Measurements from ENCODE around the gene UPP2. TPM values are rescaled to one million over a fixed set of nuclear protein-coding genes. Genes with fewer than 3 reads are reported as not detected.
A peak's percentile ranks its signal among the peaks of the same experiment; 100 is the strongest.

Gene UPP2
- total and polyA plus RNA-seq, 9 of the 15 experiments (the other 6 are each of a cell fraction or from before 2014, with no cell fraction given), result not detected

- TF ChIP-seq CEBPZ (IDR thresholded peaks at IDR 0.05; ENCODE audit: borderline replicate concordance, low read depth, low read length), result no peak
- TF ChIP-seq ZNF696 (CRISPR knock-in tag; conservative IDR thresholded peaks at IDR 0.05), result no peak
- TF ChIP-seq ZNF512 (tag; IDR thresholded peaks at IDR 0.05), result no peak
- TF ChIP-seq EP300 (IDR thresholded peaks at IDR 0.05; ENCODE audit: low read length), result no peak
- peak; percentile 30; the same call in 1 of the 2 replicates for TF ChIP-seq ARID1B (IDR thresholded peaks at IDR 0.05)
- TF ChIP-seq FOXA1 (IDR thresholded peaks at IDR 0.05; ENCODE audit: borderline replicate concordance), result no peak
- TF ChIP-seq TBL1XR1 (IDR thresholded peaks at IDR 0.05; ENCODE audit: low read length in 2 of 2), result no peak
- TF ChIP-seq FOXA3 (CRISPR knock-in tag; conservative IDR thresholded peaks at IDR 0.05 in 1 of 2, IDR thresholded peaks at IDR 0.05 in 1 of 2), result no peak
- peak; percentile 20; the same call in 1 of the 2 replicates for TF ChIP-seq SOX6 (IDR thresholded peaks at IDR 0.05)
- TF ChIP-seq MLX (CRISPR knock-in tag; conservative IDR thresholded peaks at IDR 0.05), result no peak
- no peak for TF ChIP-seq HEY1 (CRISPR knock-in tag; IDR thresholded peaks at IDR 0.05; ENCODE audit: borderline replicate concordance)
- no peak for TF ChIP-seq NCOR1 (IDR thresholded peaks at IDR 0.05)
- peak; percentile 47 for TF ChIP-seq CHD4 (IDR thresholded peaks at IDR 0.05; ENCODE audit: insufficient read depth, insufficient replicate concordance, low read depth, low read length, poor library complexity, severe bottlenecking)
- peak; percentile 99 for TF ChIP-seq SPI1 (IDR thresholded peaks at IDR 0.05; ENCODE audit: borderline replicate concordance, low read depth, low read length)
- TF ChIP-seq BRCA1 (IDR thresholded peaks at IDR 0.05), result no peak
- TF ChIP-seq BRCA1 (CRISPR knock-in tag; IDR thresholded peaks at IDR 0.05), result no peak
- TF ChIP-seq CBX1 (IDR thresholded peaks at IDR 0.05; ENCODE audit: low read depth), result no peak
- TF ChIP-seq MEIS2 (IDR thresholded peaks at IDR 0.05; ENCODE audit: partially characterized antibody), result peak; percentile 90
- no peak for TF ChIP-seq ZC3H4 (CRISPR knock-in tag; IDR thresholded peaks at IDR 0.05; ENCODE audit: borderline replicate concordance)
- TF ChIP-seq CEBPG (CRISPR knock-in tag; IDR thresholded peaks at IDR 0.05), result no peak
- peak; percentile 90 to 96 for TF ChIP-seq CEBPG (tag; conservative IDR thresholded peaks at IDR 0.05 in 1 of 2, IDR thresholded peaks at IDR 0.05 in 1 of 2)
- 0 out of 4 replicates have a peak, but pooled peaks of 1 of the 2 experiments have one; percentile 13 for TF ChIP-seq RAD21 (CRISPR knock-in tag; conservative IDR thresholded peaks at IDR 0.05 in 1 of 2, IDR thresholded peaks at IDR 0.05 in 1 of 2)
Observed at GRCh38 chr2:158142568-158143332, 41.1 kb downstream of the UPP2 start (continued).

Measured in K562 (cell line).